Keratinocyte (primary cell): ENCODE data around the gene CD276. TPM values are rescaled to one million over a fixed set of nuclear protein-coding genes. Genes with fewer than 3 reads are reported as not detected.

Experiments used
- DNase-seq: peaks from one replicate; pipeline ENCODE4 v3.0.0-alpha.2; 2011; ENCODE audit warnings: low read depth, missing footprints, low spot score
- FAIRE-seq: peaks from 2 replicates; lab custom pipeline; 2011; peaks lifted over from hg19 to GRCh38; lab: Jason Lieb, UNC
- H2AFZ ChIP-seq: 2 replicates; pipeline ENCODE4 v1.6.0; 2012; ENCODE audit warnings: low read length, control low read depth, inconsistent platforms; ENCODE audit not compliant: control insufficient read depth
- H3K27ac ChIP-seq: 2 replicates; pipeline ENCODE4 v1.5.1; 2011; ENCODE audit warnings: low read length; ENCODE audit not compliant: control insufficient read depth, insufficient read depth
- H3K27me3 ChIP-seq: 3 replicates; pipeline ENCODE4 v1.6.0; 2011; ENCODE audit warnings: low read length; ENCODE audit not compliant: control insufficient read depth, insufficient read depth; ENCODE audit errors: extremely low read depth
- H3K36me3 ChIP-seq, 2 experiments: 2 replicates in 1 of 2; 3 replicates in 1 of 2; pipeline ENCODE4 v1.5.1; 2011; ENCODE audit warnings: low read length in 2 of 2, mild to moderate bottlenecking in 1 of 2; ENCODE audit not compliant: control insufficient read depth in 2 of 2, insufficient read depth in 2 of 2; ENCODE audit errors: extremely low read depth in 1 of 2
- H3K4me1 ChIP-seq: 3 replicates; pipeline ENCODE4 v1.5.1; 2011; ENCODE audit warnings: low read length; ENCODE audit not compliant: control insufficient read depth, insufficient read depth; ENCODE audit errors: extremely low read depth
- H3K4me2 ChIP-seq: 3 replicates; pipeline ENCODE4 v1.6.0; 2011; ENCODE audit warnings: low read depth, low read length; ENCODE audit not compliant: control insufficient read depth, insufficient read depth; ENCODE audit errors: extremely low read depth
- H3K4me3 ChIP-seq, 3 experiments: fragments of 200-600 bp in 1 of 3; sonication (generic) in 1 of 3; 2 replicates in 2 of 3; 3 replicates in 1 of 3; pipeline ENCODE4 v1.5.1; 2011 to 2016; ENCODE audit warnings: low read length in 3 of 3, mild to moderate bottlenecking in 3 of 3, control low read depth in 2 of 3, inconsistent platforms in 1 of 3, low read depth in 1 of 3, mixed read lengths in 1 of 3, mixed run types in 1 of 3, moderate library complexity in 1 of 3; ENCODE audit not compliant: control insufficient read depth in 2 of 3, insufficient read depth in 2 of 3; ENCODE audit errors: extremely low read depth in 1 of 3
- H3K79me2 ChIP-seq: 2 replicates; pipeline ENCODE4 v1.6.0; 2012; ENCODE audit warnings: low read length; ENCODE audit not compliant: control insufficient read depth, insufficient read depth
- H3K9ac ChIP-seq: 3 replicates; pipeline ENCODE4 v1.6.0; 2011; ENCODE audit warnings: low read length; ENCODE audit not compliant: control insufficient read depth, insufficient read depth; ENCODE audit errors: extremely low read depth
- H3K9me1 ChIP-seq: 3 replicates; pipeline ENCODE4 v1.6.0; 2011; ENCODE audit warnings: low read length; ENCODE audit not compliant: control insufficient read depth, insufficient read depth; ENCODE audit errors: extremely low read depth
- H3K9me3 ChIP-seq: 2 replicates; pipeline ENCODE4 v1.5.1; 2012; ENCODE audit warnings: low read depth, low read length; ENCODE audit not compliant: control insufficient read depth
- H4K20me1 ChIP-seq: 3 replicates; pipeline ENCODE4 v1.6.0; 2011; ENCODE audit warnings: low read length; ENCODE audit not compliant: control insufficient read depth, insufficient read depth; ENCODE audit errors: extremely low read depth
- EZH2 ChIP-seq: IDR thresholded peaks from one replicate; pipeline ENCODE4 v1.6.1; 2012; ENCODE audit warnings: inconsistent platforms, mild to moderate bottlenecking, low read length, moderate library complexity
- dilution Hi-C: fragments of 300-500 bp; cut with MboI; formaldehyde crosslinking; loops from one replicate; pipeline ENCODE4 v1.7.0; 2020; ENCODE audit warnings: low sequenced_read_pairs; ENCODE audit not compliant: extremely low pct_ligation_motif_present
- polyA plus RNA-seq, 5 experiments: library from polyadenylated mRNA; depleted of rRNA in 3 of 5; stranded (reverse) in 3 of 5; stranded (forward) in 1 of 5; unstranded in 1 of 5; fragments of >200 nt; gene quantifications; 1 replicate in 1 of 5; 2 replicates in 3 of 5; 3 replicates in 1 of 5; pipeline versions ENCODE4 v1.2.1 to v1.2.3, GENCODE V29; 2011 to 2012; ENCODE audit warnings: missing spikeins in 2 of 5, low read depth in 1 of 5, low replicate concordance in 1 of 5
- TF ChIP-seq, protein P1 (sequence below), 3 experiments: IDR thresholded peaks in 1 of 3; conservative IDR thresholded peaks in 1 of 3; optimal IDR thresholded peaks in 1 of 3; 2 replicates in 2 of 3; 3 replicates in 1 of 3; pipeline versions ENCODE3 to v1.5.1; 2011; ENCODE audit warnings: low read length in 3 of 3, mild to moderate bottlenecking in 3 of 3, moderate library complexity in 2 of 3, control low read depth in 1 of 3, inconsistent platforms in 1 of 3; ENCODE audit not compliant: insufficient read depth in 2 of 3; ENCODE audit errors: extremely low read depth in 1 of 3

Gene CD276
- polyA plus RNA-seq, 1 donor (not counting 4 experiments of a cell fraction or from before 2014, with no cell fraction given) = 62.9 TPM

DNA sequence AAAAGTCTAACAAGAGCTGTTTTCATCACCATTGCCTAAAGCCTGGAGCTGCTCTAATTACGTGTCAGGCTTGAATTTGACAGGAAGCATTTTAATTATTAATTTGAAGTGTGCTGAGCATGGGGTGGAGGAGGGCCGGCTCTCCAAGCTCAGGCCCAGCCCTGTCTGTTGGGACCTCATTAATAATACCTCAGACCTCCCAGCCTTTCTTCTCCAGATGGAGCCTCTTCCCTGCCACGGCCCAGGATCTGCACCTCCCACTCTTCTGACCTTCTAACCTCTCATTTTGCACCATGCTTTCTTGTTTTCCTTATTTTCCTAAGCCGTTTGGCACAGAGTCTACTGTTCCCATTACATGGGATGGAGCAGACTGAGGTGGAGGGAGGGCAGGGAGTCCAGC is 39.0 kb downstream of the CD276 start:
- Histone ChIP-seq H3K4me3 (no peak overlapping the region), H3K27ac (no peak overlapping the region), H3K36me3 (no peaks in the 10 kb centered on the region), H2AFZ (no peak overlapping the region), H3K27me3 (peaks cover 18% of the 10 kb centered on the region), H3K4me2 (no peak overlapping the region), H3K9me3 (no peaks in the 10 kb centered on the region), H4K20me1 (no peaks in the 10 kb centered on the region), H3K9ac (no peak overlapping the region), H3K4me1 (no peaks in the 10 kb centered on the region), H3K9me1 (no peaks in the 10 kb centered on the region), H3K79me2 (no peaks in the 10 kb centered on the region)
- dilution Hi-C loops = no loop called here
- DNase-seq (no peak), FAIRE-seq (no peak)
- TF ChIP-seq, protein P1, sequence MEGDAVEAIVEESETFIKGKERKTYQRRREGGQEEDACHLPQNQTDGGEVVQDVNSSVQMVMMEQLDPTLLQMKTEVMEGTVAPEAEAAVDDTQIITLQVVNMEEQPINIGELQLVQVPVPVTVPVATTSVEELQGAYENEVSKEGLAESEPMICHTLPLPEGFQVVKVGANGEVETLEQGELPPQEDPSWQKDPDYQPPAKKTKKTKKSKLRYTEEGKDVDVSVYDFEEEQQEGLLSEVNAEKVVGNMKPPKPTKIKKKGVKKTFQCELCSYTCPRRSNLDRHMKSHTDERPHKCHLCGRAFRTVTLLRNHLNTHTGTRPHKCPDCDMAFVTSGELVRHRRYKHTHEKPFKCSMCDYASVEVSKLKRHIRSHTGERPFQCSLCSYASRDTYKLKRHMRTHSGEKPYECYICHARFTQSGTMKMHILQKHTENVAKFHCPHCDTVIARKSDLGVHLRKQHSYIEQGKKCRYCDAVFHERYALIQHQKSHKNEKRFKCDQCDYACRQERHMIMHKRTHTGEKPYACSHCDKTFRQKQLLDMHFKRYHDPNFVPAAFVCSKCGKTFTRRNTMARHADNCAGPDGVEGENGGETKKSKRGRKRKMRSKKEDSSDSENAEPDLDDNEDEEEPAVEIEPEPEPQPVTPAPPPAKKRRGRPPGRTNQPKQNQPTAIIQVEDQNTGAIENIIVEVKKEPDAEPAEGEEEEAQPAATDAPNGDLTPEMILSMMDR (optimal IDR thresholded peaks at IDR 0.05 in 1 of 3, IDR thresholded peaks at IDR 0.05 in 1 of 3, conservative IDR thresholded peaks at IDR 0.05 in 1 of 3; ENCODE audit: extremely low read depth in 1 of 3, insufficient read depth in 2 of 3, low read length in 3 of 3) = no peak
- no peak for TF ChIP-seq EZH2

DNA sequence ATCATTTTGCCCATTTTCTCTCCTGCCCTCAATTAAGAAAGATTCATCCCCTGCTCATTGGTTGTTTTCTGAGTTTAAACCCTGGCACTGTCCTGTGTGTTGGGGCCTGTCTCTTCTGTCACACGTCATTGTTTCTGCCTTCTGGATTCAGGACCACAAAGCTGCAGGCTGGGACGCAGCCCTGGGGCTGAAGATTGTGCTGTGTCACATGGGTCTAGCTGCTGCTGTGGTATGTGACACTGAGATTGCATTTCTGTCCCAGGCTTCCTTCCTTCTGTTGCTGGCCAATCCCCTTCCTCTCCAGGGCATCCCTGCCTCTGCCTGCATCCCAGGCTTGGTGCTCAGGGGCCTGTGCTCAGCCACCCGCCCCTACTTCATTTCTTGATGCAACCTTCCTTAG is 40.0 kb downstream of the CD276 start:
- no peak overlapping the region for H3K4me3 ChIP-seq
- DNase-seq = no peak
- no peaks in the 10 kb centered on the region for H3K79me2 ChIP-seq
- H4K20me1 ChIP-seq = no peaks in the 10 kb centered on the region
- no peaks in the 10 kb centered on the region for H3K9me1 ChIP-seq
- TF ChIP-seq, protein P1 (optimal IDR thresholded peaks at IDR 0.05 in 1 of 3, IDR thresholded peaks at IDR 0.05 in 1 of 3, conservative IDR thresholded peaks at IDR 0.05 in 1 of 3; ENCODE audit: extremely low read depth in 1 of 3, insufficient read depth in 2 of 3, low read length in 3 of 3) = no peak
- TF ChIP-seq EZH2 = no peak
- H3K9me3 ChIP-seq = no peaks in the 10 kb centered on the region
- no peaks in the 10 kb centered on the region for H3K4me1 ChIP-seq
- no peak overlapping the region for H3K9ac ChIP-seq
- no peak overlapping the region for H2AFZ ChIP-seq
- H3K4me2 ChIP-seq = no peak overlapping the region
- no peak overlapping the region for H3K27ac ChIP-seq
- FAIRE-seq = no peak
- H3K27me3 ChIP-seq = peaks cover 15% of the 10 kb centered on the region
- dilution Hi-C loops = no loop called here
- H3K36me3 ChIP-seq = no peaks in the 10 kb centered on the region
